ELF-1 (cell line): Measurements from ENCODE around the gene ST3GAL3.
A peak's percentile ranks its signal among the peaks of the same experiment; 100 is the strongest.

Experiments used
- DNase-seq: peaks from one replicate; pipeline ENCODE4 v3.0.0-alpha.2; 2016; ENCODE audit warnings: low read depth, low spot score

Gene ST3GAL3

DNA sequence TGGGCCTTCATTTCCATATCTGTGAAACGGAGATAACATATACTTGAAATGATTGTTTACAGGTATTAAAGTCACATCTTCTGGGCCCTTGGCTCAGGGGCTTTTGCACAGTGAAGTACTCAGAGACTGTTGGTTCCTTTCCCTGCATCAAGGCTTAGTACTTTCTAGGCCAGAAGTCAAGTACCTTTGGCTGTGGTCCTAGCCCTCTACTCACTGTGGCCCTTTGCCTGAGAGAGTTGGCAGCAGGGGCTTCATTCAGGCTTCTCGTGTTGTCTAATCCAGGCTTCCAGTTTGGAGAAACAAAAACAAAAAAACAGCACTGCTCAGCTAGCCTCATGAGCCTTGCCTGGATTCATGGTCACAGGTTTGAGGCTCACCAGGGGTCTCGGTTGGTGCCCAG lies 254.4 kb downstream of the ST3GAL3 start:
- no peak for DNase-seq

- DNase-seq = no peak
Measured at GRCh38 chr1:43962324-43962723, 255.0 kb downstream of the ST3GAL3 start.

DNA sequence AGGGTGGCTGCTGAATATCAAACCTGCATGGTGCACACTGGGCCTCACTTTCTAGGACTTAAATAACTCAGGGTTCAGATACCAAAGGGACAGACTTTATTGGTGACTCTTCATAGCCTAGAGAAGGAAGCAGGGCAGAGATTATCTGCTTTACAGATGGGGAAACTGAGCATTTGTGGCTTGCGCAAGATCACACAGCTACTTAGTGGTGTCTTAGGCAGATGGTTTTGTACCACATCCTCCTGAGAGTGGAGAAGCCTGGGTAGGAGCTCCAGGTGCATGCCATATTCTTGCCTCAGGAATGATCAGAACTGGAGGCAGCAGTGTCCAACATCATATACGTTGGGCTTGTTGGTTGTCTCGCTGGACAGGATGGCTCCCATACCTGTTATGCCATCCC lies 255.7 kb downstream of the ST3GAL3 start:
- DNase-seq = no peak

DNA sequence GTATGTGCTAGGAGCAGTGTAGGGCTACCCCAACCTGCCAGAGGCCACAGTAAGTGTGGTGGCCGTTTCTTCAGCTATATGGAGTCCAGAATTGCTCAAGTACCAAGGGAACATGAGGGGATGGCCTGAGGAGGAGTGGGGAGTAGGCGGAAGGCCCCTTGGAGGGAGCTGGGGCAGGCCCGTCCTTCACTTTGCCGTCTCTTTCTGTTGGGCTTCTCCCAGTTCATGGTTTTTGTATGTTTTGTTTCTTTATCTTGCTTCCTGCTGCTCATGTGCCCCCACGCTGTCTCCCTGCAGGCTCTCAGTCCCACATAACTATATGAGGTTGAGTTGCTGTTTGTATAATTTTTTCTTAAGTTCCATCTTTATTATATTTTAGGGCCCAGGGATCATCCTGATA lies 256.6 kb downstream of the ST3GAL3 start:
- DNase-seq = no peak

GRCh38 chr1:43965316-43965715 lies 258.0 kb downstream of the ST3GAL3 start:
- DNase-seq = no peak

DNA sequence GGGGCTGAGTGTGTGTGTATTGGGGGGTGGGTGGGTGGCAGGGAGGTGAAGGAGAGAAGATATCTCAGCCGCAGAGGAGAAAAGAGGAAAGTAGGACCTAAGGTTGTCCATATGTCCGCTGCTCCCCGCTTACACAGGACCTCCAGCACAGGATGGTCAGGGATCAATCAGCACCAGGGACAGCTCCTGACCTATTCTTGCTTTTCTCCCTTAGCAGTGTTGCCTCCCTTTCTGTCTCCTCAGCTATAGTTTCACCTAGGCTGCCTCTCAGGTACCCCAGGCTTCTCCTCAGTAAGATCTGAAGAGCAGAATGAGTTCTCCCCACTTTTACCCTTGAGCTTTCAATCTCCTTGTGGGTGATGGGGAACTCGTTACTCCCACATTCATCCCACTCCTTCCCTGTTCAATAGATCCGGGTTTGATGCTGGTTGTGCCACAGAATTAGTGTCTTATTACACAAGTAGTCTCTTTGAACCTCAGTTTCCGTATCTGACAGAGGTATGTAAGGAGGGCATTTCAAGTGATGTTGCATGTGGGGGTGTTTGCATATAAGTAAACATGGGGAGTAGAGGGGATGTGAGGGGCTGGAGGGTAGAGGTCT lies 261.1 kb downstream of the ST3GAL3 start:
- DNase-seq = peak; percentile 52

DNA sequence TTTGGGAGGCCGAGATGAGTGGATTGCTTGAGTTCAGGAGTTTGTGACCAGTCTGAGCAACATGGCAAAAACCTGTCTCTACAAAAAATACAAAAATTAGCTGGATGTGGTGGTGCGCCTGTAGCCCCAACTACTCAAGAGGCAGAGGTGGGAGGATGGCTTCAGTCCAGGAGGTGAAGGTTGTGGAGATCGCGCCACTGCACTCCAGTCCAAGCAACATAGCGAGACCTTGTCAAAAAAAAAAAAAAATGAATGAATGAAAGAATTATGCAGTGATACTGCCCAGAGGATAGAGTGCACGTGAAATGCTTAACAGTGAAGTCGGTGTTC lies 262.0 kb downstream of the ST3GAL3 start:
- no peak for DNase-seq

GRCh38 chr1:43969746-43970466 lies 262.6 kb downstream of the ST3GAL3 start, which contains the start of gene DPH2:
DPH2 (plus strand) TSS chr1:43970010; CDS start chr1:43970176, 166 bp downstream.
- DNase-seq = peak; percentile 96

DNA sequence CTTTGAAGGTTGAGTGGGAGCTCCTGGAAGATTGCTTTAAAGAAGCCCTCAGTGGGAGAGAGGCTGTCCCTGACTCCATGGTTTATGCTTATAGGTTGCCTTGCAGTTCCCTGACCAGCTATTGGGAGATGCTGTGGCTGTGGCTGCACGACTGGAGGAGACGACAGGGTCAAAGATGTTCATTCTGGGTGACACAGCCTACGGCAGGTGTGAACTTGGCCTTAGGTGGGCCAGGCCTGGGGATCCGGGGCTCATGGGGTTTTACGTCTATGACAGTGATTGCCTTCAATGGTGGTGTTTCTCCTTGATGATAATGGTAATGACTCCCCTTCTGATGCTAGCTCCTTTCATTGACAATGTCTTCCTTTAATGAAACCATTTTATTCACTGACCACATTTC lies 263.2 kb downstream of the ST3GAL3 start:
- DNase-seq = no peak

DNA sequence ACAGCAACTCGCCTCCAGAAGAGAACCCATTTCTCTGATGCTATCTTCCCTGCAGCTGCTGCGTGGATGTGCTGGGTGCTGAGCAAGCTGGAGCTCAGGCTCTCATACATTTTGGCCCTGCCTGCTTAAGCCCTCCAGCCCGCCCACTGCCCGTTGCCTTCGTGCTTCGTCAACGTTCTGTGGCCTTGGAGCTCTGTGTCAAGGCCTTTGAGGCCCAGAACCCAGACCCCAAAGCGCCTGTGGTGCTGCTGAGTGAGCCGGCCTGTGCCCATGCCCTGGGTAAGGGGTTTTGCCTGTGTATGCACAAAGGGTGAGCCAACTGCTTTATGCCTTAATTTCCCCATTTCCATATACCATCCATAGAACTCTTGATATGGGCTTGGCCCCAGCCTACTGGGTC lies 263.6 kb downstream of the ST3GAL3 start:
- DNase-seq = no peak

DNA sequence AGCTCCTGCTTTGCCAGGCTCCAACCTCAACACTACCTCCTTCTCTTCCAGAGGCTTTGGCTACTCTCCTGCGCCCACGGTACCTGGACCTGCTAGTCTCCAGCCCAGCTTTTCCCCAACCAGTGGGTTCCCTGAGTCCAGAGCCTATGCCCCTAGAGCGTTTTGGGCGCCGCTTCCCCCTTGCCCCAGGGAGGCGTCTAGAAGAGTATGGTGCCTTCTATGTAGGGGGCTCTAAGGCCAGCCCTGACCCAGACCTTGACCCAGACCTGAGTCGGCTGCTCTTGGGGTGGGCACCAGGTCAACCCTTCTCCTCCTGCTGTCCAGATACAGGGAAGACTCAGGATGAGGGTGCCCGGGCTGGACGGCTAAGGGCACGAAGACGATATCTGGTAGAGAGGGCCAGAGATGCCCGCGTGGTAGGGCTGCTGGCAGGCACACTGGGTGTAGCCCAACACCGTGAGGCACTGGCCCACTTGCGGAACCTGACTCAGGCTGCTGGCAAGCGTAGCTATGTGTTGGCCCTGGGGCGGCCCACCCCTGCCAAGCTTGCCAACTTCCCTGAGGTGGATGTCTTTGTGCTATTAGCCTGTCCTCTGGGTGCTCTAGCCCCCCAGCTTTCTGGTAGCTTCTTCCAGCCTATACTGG lies 264.1 kb downstream of the ST3GAL3 start:
- DNase-seq = no peak

DNA sequence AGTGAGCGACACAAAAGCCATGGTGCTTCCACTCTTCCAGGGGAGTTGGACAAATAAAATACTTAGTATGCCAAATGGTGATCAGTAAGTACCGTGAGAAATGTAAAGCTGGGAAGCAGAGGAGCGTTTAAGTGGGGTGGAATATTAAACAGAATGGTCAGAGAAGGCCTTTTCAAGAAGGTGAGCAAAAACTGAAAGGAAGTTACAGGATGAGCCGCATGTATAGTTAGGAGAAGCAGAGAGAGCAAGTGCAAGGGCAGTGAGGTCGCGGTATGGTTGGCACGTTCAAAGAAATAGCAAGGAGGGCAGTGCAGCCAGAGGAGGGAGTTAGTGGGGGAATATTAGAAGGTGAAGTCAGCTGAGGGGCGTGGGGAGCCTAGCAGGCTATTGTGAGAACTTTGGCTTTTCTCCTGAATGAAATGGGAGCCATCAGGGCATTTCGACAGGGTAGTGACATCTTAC lies 266.7 kb downstream of the ST3GAL3 start:
- no peak for DNase-seq

GRCh38 chr1:43974443-43975248 lies 267.3 kb downstream of the ST3GAL3 start, which contains the start of gene ATP6V0B:
ATP6V0B (plus strand) TSS chr1:43974960; CDS start chr1:43975041, 81 bp downstream.
- peak; percentile 97 for DNase-seq

DNA sequence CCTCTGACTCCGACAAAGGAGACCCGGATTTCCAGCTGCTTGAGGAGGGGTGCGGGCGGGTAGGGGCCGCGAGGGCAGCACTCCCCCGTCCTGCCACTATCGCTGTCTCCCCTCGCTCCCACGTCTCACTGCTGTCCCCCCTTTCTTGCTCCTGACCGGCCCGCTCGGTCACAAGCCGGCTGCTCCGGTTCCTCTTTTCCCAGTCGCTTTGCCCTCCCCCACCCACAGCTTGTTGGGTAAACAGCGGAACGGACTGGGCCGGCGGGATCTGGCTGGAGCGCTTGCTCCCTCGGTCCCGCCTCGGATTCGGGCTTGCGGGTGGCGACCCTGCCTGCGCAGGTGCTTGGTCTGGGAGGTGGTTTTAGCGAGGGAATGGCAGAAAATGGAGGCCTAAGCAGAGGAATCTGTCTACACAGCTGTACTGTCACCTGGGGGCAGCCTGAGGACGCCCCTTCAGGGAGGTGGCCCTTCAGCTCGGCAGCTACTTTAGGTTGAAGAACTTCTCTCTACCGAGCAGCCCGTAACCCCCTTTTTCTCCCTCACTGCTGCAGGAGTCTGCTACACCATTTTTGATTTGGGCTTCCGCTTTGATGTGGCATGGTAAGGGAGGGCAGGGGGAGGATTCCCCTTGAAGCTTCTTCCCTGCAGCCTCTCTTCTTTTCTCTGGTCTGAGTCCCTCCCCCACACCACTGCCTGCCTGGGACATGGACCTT lies 268.1 kb downstream of the ST3GAL3 start:
- peak; percentile 64 for DNase-seq

DNA sequence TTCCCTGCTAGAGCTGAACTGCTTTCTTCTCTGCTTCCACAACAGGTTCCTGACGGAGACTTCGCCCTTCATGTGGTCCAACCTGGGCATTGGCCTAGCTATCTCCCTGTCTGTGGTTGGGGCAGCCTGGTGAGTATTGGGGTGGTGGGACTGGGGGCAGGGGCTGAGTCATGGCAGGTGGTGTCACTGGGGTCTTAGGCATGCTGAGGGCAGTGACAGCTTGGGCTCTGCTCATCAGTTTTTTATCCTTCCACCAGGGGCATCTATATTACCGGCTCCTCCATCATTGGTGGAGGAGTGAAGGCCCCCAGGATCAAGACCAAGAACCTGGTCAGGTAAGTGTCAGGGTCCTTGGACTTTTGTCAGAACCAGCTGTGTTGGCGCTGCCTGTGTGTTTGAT lies 268.7 kb downstream of the ST3GAL3 start:
- no peak for DNase-seq

DNA sequence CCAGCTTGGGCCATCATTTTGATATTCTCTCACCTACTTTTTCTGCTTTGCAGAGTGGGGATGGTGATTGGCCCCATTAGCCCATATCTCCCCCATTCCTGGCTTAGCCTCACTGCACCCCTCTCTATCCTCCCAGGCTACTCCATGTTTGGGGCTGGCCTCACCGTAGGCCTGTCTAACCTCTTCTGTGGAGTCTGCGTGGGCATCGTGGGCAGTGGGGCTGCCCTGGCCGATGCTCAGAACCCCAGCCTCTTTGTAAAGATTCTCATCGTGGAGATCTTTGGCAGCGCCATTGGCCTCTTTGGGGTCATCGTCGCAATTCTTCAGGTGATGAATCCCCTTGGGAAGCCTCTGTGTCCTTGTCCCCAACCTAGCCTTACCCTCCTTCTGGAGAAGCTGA lies 269.6 kb downstream of the ST3GAL3 start:
- DNase-seq = no peak

GRCh38 chr1:43977376-43978263 lies 270.3 kb downstream of the ST3GAL3 start:
- DNase-seq = no peak

DNA sequence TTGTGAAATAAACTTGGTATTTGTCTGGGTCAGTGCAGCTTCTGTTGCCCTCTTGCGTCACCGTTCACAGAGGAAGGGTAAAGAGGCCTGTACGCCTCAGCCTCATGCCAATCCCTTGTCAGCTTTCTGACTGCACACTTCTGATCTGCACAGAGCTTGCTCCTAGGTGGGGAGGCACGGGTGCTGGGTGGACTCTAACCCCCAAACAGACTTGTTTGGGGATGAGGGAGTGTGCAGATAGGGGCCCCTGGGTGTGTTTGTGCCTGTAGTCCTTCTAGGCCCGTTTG lies 270.9 kb downstream of the ST3GAL3 start:
- DNase-seq = no peak

DNA sequence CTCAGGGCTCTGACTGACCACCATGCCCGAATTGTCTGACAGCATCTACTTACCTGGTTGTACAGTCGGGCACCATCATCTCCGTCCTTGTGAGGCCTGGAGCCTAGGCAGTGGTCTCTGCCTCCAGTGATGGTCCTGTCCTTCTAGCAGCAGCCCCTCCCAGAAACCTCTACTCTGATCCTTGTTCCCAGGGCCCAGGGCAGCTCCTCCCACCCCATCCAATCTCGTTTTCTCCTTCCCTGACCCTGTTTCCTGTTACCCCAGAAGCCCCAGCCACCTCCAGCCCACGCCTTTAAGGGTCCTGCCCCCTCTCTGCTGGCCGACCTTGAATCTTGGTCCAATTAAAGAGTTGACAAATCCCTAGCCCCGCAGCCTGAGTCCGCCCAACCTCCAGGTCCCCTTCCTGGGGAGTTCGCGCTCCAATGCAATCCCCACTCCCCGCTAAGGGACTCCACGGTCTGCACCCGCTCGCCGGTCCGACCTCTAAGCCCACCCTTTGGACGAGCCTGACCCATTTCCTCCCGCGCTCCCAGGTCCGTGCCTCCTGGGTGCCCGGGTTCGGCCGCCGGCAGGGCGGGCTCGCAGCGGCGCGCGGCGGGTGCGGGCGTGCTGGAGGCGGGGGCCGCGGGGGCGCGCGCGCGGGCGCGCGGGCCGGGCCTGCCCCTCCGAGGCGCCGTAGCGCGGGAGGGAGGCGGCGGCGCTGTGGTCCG lies 271.4 kb downstream of the ST3GAL3 start, which contains the start of gene B4GALT2:
TSS of gene B4GALT2 (plus strand) at position 660 of the 710 bp plus-strand sequence. CDS start 1,951 bp downstream, outside the sequence.
- DNase-seq = peak; percentile 61

- no peak for DNase-seq
Measured at GRCh38 chr1:43979261-43979527, 271.9 kb downstream of the ST3GAL3 start.
